Kidney (tissue), 14 donors: Measurements from ENCODE around the gene TPR. TPM values are rescaled to one million over a fixed set of nuclear protein-coding genes. Genes with fewer than 3 reads are reported as not detected.

Experiments
- DNase-seq, 5 donors: peaks; one replicate each; pipeline ENCODE4 v3.0.0-alpha.2; 2013 to 2020
- FAIRE-seq: peaks from 2 replicates; lab custom pipeline; 2012; peaks lifted over from hg19 to GRCh38; lab: Jason Lieb, UNC
- H3K27ac ChIP-seq, 2 donors: one replicate each; pipeline ENCODE4 v1.7.0; 2013; ENCODE audit warnings: low read depth in 2 of 2, low read length in 2 of 2, inconsistent platforms in 1 of 2
- H3K27me3 ChIP-seq: one replicate; pipeline ENCODE4 v1.7.1; 2013; ENCODE audit warnings: low read length, inconsistent platforms; ENCODE audit not compliant: control insufficient read depth, insufficient read depth
- H3K36me3 ChIP-seq, 3 donors: one replicate each; pipeline versions ENCODE4 v1.7.0 to v1.7.1; 2013; ENCODE audit warnings: low read length in 3 of 3, control low read depth in 1 of 3, inconsistent platforms in 1 of 3; ENCODE audit not compliant: insufficient read depth in 3 of 3, control insufficient read depth in 2 of 3
- H3K4me1 ChIP-seq, 3 donors: one replicate each; pipeline versions ENCODE4 v1.7.0 to v1.7.1; 2013; ENCODE audit warnings: low read length in 3 of 3, inconsistent platforms in 1 of 3, low read depth in 1 of 3; ENCODE audit not compliant: control insufficient read depth in 2 of 3, insufficient read depth in 2 of 3
- H3K4me3 ChIP-seq, 3 donors: one replicate each; pipeline versions ENCODE4 v1.7.0 to v1.8.1; 2013; ENCODE audit warnings: low read length in 3 of 3, control low read depth in 1 of 3, inconsistent platforms in 1 of 3
- H3K9ac ChIP-seq, 3 donors: one replicate each; pipeline versions ENCODE4 v1.7.0 to v1.7.1; 2013; ENCODE audit warnings: low read length in 3 of 3, control low read depth in 1 of 3, inconsistent platforms in 1 of 3
- H3K9me3 ChIP-seq, 3 donors: one replicate each; pipeline versions ENCODE4 v1.7.0 to v1.7.1; 2013; ENCODE audit warnings: low read length in 3 of 3, control low read depth in 1 of 3, inconsistent platforms in 1 of 3; ENCODE audit not compliant: control insufficient read depth in 2 of 3, insufficient read depth in 1 of 3
- CTCF ChIP-seq: IDR thresholded peaks from 3 replicates; pipeline ENCODE4 v1.5.1; 2012; ENCODE audit warnings: mild to moderate bottlenecking, moderate library complexity, borderline replicate concordance; ENCODE audit not compliant: insufficient read depth; ENCODE audit errors: extremely low read depth
- intact Hi-C: fragments of 100-400 bp; cut with DNase I; formaldehyde crosslinking; loops from one replicate; pipeline ENCODE4 v1.11.1; 2022
- polyA plus RNA-seq: library from polyadenylated mRNA; stranded (reverse); fragments of 350-450 nt; fragmentation: Illumina TruSeq; extraction: RNeasy Lipid Tissue Mini Kit (QIAGEN cat#74804); gene quantifications from one replicate; pipeline ENCODE4 v1.2.3, GENCODE V29; 2014; ENCODE audit warnings: low read depth, low replicate concordance; ENCODE audit not compliant: insufficient read depth
- total RNA-seq: library from RNA; stranded (reverse); fragmentation: NEBNext Ultra II Directional; extraction: Animal tissue kit (Norgen Biotek cat#: 25700); gene quantifications from one replicate; pipeline ENCODE4 v1.2.1, GENCODE V29; 2021
- donor health status: control.
- donor health status: control.
- donor health status: control.
- donor health status: control.
- donor health status: control.
- donor health status: DM: yes; HTN: yes; CAD: no.
- donor health status: Normal renal cell carcinoma (clear cell type).

The TPR gene
- total and polyA plus RNA-seq, 2 donors from 2014 or later, result 27.4 to 89.9 TPM

DNA sequence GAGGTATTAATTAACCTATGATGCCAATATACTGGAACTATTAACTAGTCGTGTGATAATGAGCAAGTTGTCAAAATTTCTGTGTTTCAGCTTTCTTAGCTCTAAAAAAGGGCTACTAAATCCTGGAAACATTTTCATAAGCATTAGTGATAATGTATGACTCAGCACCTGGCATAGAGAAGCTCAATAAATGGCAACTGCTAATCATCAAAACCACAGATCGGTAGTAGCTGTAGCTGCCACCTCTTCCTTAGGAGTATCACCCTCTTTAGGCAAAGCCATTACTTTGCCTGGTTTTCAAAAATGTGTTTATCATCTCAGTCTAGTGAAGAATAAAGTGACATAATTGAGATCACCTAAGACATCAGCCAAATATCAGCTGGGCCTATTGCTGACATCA lies 75.5 kb downstream of the TPR start:
- no peaks in the 10 kb centered on the region for H3K4me1 ChIP-seq

DNA sequence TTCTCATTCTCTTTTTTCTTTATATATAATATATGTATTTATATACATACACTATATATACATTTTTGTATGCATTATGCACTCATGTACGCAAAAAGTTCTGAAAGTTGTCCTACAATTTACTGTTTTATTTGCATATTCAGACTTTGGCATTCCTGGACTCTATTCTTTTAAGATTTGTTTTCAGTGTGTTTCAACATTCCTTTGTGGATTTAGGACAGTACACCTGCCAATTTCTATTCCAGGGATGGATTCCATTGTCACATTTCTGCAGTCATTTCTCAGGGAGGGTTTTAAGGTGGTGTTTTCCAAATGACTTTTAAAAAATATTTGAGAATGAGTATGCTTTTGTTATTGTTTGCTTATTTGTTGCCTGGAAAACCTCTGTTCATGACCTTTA lies 76.2 kb downstream of the TPR start:
- no peaks in the 10 kb centered on the region for H3K27me3 ChIP-seq
- no peak for FAIRE-seq
- intact Hi-C loops, result no loop called here

More for the DNA sequence above, 75.5 kb downstream of the TPR start:
- Histone ChIP-seq H3K27ac (no peak overlapping the region), H3K9ac (no peak overlapping the region), H3K27me3 (no peaks in the 10 kb centered on the region), H3K4me3 (no peak overlapping the region), H3K36me3 (no peaks in the 10 kb centered on the region), H3K9me3 (no peaks in the 10 kb centered on the region)
- FAIRE-seq, result no peak
- TF ChIP-seq CTCF, result no peak
- intact Hi-C loops, result no loop called here
- no peak for DNase-seq

GRCh38 chr1:186297439-186298045 lies 77.5 kb downstream of the TPR start:
- intact Hi-C loops, result no loop called here
- Histone ChIP-seq H3K4me1 (no peaks in the 10 kb centered on the region), H3K36me3 (no peaks in the 10 kb centered on the region), H3K4me3 (no peak overlapping the region), H3K27me3 (no peaks in the 10 kb centered on the region), H3K27ac (no peak overlapping the region), H3K9me3 (no peaks in the 10 kb centered on the region), H3K9ac (no peak overlapping the region)
- DNase-seq (no peak), FAIRE-seq (no peak)
- no peak for TF ChIP-seq CTCF

More for the DNA sequence above, 76.2 kb downstream of the TPR start:
- Histone ChIP-seq H3K27ac (no peak overlapping the region), H3K9ac (no peak overlapping the region), H3K36me3 (no peaks in the 10 kb centered on the region), H3K9me3 (no peaks in the 10 kb centered on the region), H3K4me1 (no peaks in the 10 kb centered on the region), H3K4me3 (no peak overlapping the region)
- TF ChIP-seq CTCF, result no peak
- DNase-seq, result no peak

- Histone ChIP-seq H3K4me3 (no peak within 1 kb of the TSS), H3K9me3 (no peaks in the 10 kb centered on the region), H3K9ac (no peak within 1 kb of the TSS), H3K27me3 (no peaks in the 10 kb centered on the region), H3K4me1 (no peaks in the 10 kb centered on the region), H3K27ac (no peak within 1 kb of the TSS), H3K36me3 (no peaks in the 10 kb centered on the region)
- no peak for DNase-seq
- intact Hi-C loops, result no loop called here
- FAIRE-seq, result no peak
- TF ChIP-seq CTCF, result no peak
These were observed 79.1 kb downstream of the TPR start, which contains the start of gene PRG4 for GRCh38 chr1:186295980-186296379. TSS of gene PRG4 (plus strand) at chr1:186296279.
